Astrocyte of the spinal cord (primary cell): ENCODE data around the gene RHBDF2.
A peak's percentile ranks its signal among the peaks of the same experiment; 100 is the strongest.

Experiments used
- DNase-seq: peaks from one replicate; pipeline ENCODE4 v3.0.0; 2011; ENCODE audit warnings: low read depth, low spot score
- H3K4me3 ChIP-seq: 2 replicates; pipeline ENCODE4 v1.5.1; 2011; ENCODE audit warnings: low read depth, mild to moderate bottlenecking, low read length, moderate library complexity
- in situ Hi-C: cut with HindIII; loops from 2 replicates; pipeline ENCODE4 v1.10.0; 2017; ENCODE audit warnings: low sequenced_read_pairs
- TF ChIP-seq, protein P1 (sequence below): IDR thresholded peaks from 2 replicates; pipeline ENCODE4 v1.5.1; 2012; ENCODE audit warnings: low read depth, mild to moderate bottlenecking, low read length, inconsistent platforms

The RHBDF2 gene

DNA sequence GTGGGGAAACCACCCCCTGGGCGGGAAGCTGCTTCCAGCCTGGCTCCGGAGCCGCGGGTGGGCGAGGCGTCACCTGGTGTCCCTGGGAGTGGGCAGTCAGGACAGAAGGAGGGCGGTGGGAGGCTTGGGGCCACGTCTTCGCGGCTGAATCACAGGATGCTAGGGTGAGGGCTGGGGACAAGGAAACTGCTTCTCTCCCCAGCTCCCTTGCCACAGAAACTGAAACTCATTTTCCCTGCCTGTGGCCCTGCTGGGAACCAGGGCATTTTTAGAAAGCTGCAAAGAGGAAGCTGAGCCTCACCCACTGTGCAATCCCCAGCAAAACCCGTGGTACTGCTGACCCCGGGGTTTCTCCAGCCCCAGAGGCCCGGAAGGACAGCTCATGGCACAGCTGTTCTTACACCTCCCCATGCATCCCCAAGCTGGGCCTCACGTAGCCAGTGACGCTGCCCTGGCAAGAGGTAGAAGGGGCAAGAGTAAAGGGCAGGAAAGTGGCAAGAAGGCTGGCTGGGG lies 8.2 kb downstream of the RHBDF2 start:
- peak; percentile 87 for DNase-seq
- in situ Hi-C loops: no loop called here
- TF ChIP-seq, protein P1, sequence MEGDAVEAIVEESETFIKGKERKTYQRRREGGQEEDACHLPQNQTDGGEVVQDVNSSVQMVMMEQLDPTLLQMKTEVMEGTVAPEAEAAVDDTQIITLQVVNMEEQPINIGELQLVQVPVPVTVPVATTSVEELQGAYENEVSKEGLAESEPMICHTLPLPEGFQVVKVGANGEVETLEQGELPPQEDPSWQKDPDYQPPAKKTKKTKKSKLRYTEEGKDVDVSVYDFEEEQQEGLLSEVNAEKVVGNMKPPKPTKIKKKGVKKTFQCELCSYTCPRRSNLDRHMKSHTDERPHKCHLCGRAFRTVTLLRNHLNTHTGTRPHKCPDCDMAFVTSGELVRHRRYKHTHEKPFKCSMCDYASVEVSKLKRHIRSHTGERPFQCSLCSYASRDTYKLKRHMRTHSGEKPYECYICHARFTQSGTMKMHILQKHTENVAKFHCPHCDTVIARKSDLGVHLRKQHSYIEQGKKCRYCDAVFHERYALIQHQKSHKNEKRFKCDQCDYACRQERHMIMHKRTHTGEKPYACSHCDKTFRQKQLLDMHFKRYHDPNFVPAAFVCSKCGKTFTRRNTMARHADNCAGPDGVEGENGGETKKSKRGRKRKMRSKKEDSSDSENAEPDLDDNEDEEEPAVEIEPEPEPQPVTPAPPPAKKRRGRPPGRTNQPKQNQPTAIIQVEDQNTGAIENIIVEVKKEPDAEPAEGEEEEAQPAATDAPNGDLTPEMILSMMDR: no peak
- H3K4me3 ChIP-seq: no peak overlapping the region

GRCh38 chr17:76492123-76492988 lies 8.9 kb downstream of the RHBDF2 start:
- in situ Hi-C loops: no loop called here
- H3K4me3 ChIP-seq: no peak overlapping the region
- DNase-seq: no peak
- TF ChIP-seq, protein P1: no peak

GRCh38 chr17:76491271-76492122 lies 9.7 kb downstream of the RHBDF2 start:
- TF ChIP-seq, protein P1: no peak
- in situ Hi-C loops: no loop called here
- no peak overlapping the region for H3K4me3 ChIP-seq
- DNase-seq: no peak

GRCh38 chr17:76490112-76490710 lies 11.0 kb downstream of the RHBDF2 start:
- in situ Hi-C loops: no loop called here
- no peak overlapping the region for H3K4me3 ChIP-seq
- TF ChIP-seq, protein P1: no peak
- no peak for DNase-seq

- H3K4me3 ChIP-seq: no peak overlapping the region
- TF ChIP-seq, protein P1: no peak
- in situ Hi-C loops: no loop called here
- no peak for DNase-seq
These were observed 13.6 kb downstream of the RHBDF2 start for GRCh38 chr17:76487451-76488192.
